Central memory CD8-positive, alpha-beta T cell (primary cell): ENCODE measurements around the gene P2RX7.

Experiments used
- ATAC-seq: fragments of 150-1000 bp; cut with Tn5 transposase; replicated peaks from 2 replicates; pipeline ENCODE4 v1.10.0; 2022; ENCODE audit warnings: mild to moderate bottlenecking, moderate FRiP score, moderate number of reproducible peaks; ENCODE audit not compliant: poor library complexity, severe bottlenecking; ENCODE audit errors: extremely low read depth
- DNase-seq, 2 donors: peaks; one replicate each; pipeline ENCODE4 v3.0.0; 2021; ENCODE audit warnings: low spot score in 2 of 2
- H3K27ac Mint-ChIP-seq: one replicate; pipeline ENCODE4 v1.8.0; 2022; ENCODE audit warnings: low read depth, mild to moderate bottlenecking, moderate library complexity, mixed read lengths
- H3K27me3 Mint-ChIP-seq: one replicate; pipeline ENCODE4 v1.8.0; 2022; ENCODE audit warnings: mixed read lengths
- H3K36me3 Mint-ChIP-seq: one replicate; pipeline ENCODE4 v1.8.0; 2022; ENCODE audit warnings: mild to moderate bottlenecking, moderate library complexity, mixed read lengths; ENCODE audit not compliant: insufficient read depth
- H3K4me1 Mint-ChIP-seq: one replicate; pipeline ENCODE4 v1.8.0; 2022; ENCODE audit warnings: mixed read lengths
- H3K4me3 Mint-ChIP-seq: one replicate; pipeline ENCODE4 v1.8.0; 2022; ENCODE audit warnings: mild to moderate bottlenecking, moderate library complexity, mixed read lengths
- H3K9me3 Mint-ChIP-seq: one replicate; pipeline ENCODE4 v1.8.0; 2022; ENCODE audit warnings: mixed read lengths

Gene P2RX7

GRCh38 chr12:121170611-121171260 is 38.1 kb downstream of the P2RX7 start:
- ATAC-seq: no peak
- Mint-ChIP-seq H3K9me3 (no peaks in the 10 kb centered on the region), H3K27ac (peak overlapping the region; percentile 8), H3K4me3 (no peak overlapping the region), H3K36me3 (peaks cover 9% of the 10 kb centered on the region), H3K27me3 (no peaks in the 10 kb centered on the region), H3K4me1 (no peaks in the 10 kb centered on the region)
- DNase-seq: no peak

- Mint-ChIP-seq H3K4me1 (no peaks in the 10 kb centered on the region), H3K27ac (no peak overlapping the region), H3K36me3 (peaks cover 10% of the 10 kb centered on the region), H3K9me3 (no peaks in the 10 kb centered on the region), H3K27me3 (no peaks in the 10 kb centered on the region), H3K4me3 (no peak overlapping the region)
- ATAC-seq (no peak), DNase-seq (no peak)
Observed at GRCh38 chr12:121172145-121172544, 39.5 kb downstream of the P2RX7 start.

- H3K9me3 Mint-ChIP-seq: no peaks in the 10 kb centered on the region
- H3K27me3 Mint-ChIP-seq: no peaks in the 10 kb centered on the region
- ATAC-seq (no peak), DNase-seq (no peak)
- H3K27ac Mint-ChIP-seq: no peak overlapping the region
- H3K36me3 Mint-ChIP-seq: peaks cover 11% of the 10 kb centered on the region
- no peaks in the 10 kb centered on the region for H3K4me1 Mint-ChIP-seq
- no peak overlapping the region for H3K4me3 Mint-ChIP-seq
Observed at GRCh38 chr12:121175383-121176119, 42.9 kb downstream of the P2RX7 start.

GRCh38 chr12:121176826-121177529 is 44.3 kb downstream of the P2RX7 start:
- Mint-ChIP-seq H3K36me3 (peaks cover 16% of the 10 kb centered on the region), H3K9me3 (no peaks in the 10 kb centered on the region), H3K27ac (no peak overlapping the region), H3K4me1 (no peaks in the 10 kb centered on the region), H3K27me3 (no peaks in the 10 kb centered on the region), H3K4me3 (no peak overlapping the region)
- DNase-seq (no peak), ATAC-seq (no peak)

GRCh38 chr12:121181181-121181580 is 48.5 kb downstream of the P2RX7 start:
- ATAC-seq: no peak
- Mint-ChIP-seq H3K36me3 (peaks cover 18% of the 10 kb centered on the region), H3K9me3 (no peaks in the 10 kb centered on the region), H3K27me3 (no peaks in the 10 kb centered on the region), H3K4me3 (no peak overlapping the region), H3K4me1 (no peaks in the 10 kb centered on the region), H3K27ac (no peak overlapping the region)
- DNase-seq: no peak

- ATAC-seq (no peak), DNase-seq (no peak)
- Mint-ChIP-seq H3K4me3 (no peak overlapping the region), H3K27ac (no peak overlapping the region), H3K27me3 (no peaks in the 10 kb centered on the region), H3K4me1 (no peaks in the 10 kb centered on the region), H3K36me3 (peaks cover 17% of the 10 kb centered on the region), H3K9me3 (no peaks in the 10 kb centered on the region)
Observed at GRCh38 chr12:121182222-121182893, 49.7 kb downstream of the P2RX7 start.

GRCh38 chr12:121184425-121184824 is 51.7 kb downstream of the P2RX7 start:
- no peaks in the 10 kb centered on the region for H3K4me1 Mint-ChIP-seq
- peaks cover 10% of the 10 kb centered on the region for H3K36me3 Mint-ChIP-seq
- DNase-seq (no peak), ATAC-seq (no peak)
- H3K4me3 Mint-ChIP-seq: no peak overlapping the region
- no peak overlapping the region for H3K27ac Mint-ChIP-seq
- no peaks in the 10 kb centered on the region for H3K27me3 Mint-ChIP-seq
- no peaks in the 10 kb centered on the region for H3K9me3 Mint-ChIP-seq

GRCh38 chr12:121184984-121185889 is 52.6 kb downstream of the P2RX7 start:
- no peaks in the 10 kb centered on the region for H3K4me1 Mint-ChIP-seq
- DNase-seq (no peak), ATAC-seq (no peak)
- peaks cover 10% of the 10 kb centered on the region for H3K36me3 Mint-ChIP-seq
- no peaks in the 10 kb centered on the region for H3K9me3 Mint-ChIP-seq
- H3K27me3 Mint-ChIP-seq: no peaks in the 10 kb centered on the region
- no peak overlapping the region for H3K4me3 Mint-ChIP-seq
- no peak overlapping the region for H3K27ac Mint-ChIP-seq

- H3K27ac Mint-ChIP-seq: no peak overlapping the region
- no peaks in the 10 kb centered on the region for H3K27me3 Mint-ChIP-seq
- H3K4me3 Mint-ChIP-seq: no peak overlapping the region
- peaks cover 5% of the 10 kb centered on the region for H3K36me3 Mint-ChIP-seq
- ATAC-seq (no peak), DNase-seq (no peak)
- H3K9me3 Mint-ChIP-seq: no peaks in the 10 kb centered on the region
- H3K4me1 Mint-ChIP-seq: no peaks in the 10 kb centered on the region
Observed at GRCh38 chr12:121186826-121187225, 54.1 kb downstream of the P2RX7 start.

- Mint-ChIP-seq H3K36me3 (peaks cover 2% of the 10 kb centered on the region), H3K9me3 (no peaks in the 10 kb centered on the region), H3K27me3 (no peaks in the 10 kb centered on the region), H3K27ac (no peak overlapping the region), H3K4me1 (no peaks in the 10 kb centered on the region), H3K4me3 (no peak overlapping the region)
- DNase-seq (no peak), ATAC-seq (no peak)
Observed at GRCh38 chr12:121187501-121187900, 54.8 kb downstream of the P2RX7 start.

GRCh38 chr12:121188227-121188626 is 55.6 kb downstream of the P2RX7 start:
- Mint-ChIP-seq H3K4me1 (no peaks in the 10 kb centered on the region), H3K27me3 (no peaks in the 10 kb centered on the region), H3K4me3 (no peak overlapping the region), H3K9me3 (no peaks in the 10 kb centered on the region), H3K27ac (no peak overlapping the region), H3K36me3 (peaks cover 2% of the 10 kb centered on the region)
- no peak for ATAC-seq
- no peak for DNase-seq

- no peaks in the 10 kb centered on the region for H3K27me3 Mint-ChIP-seq
- no peak for DNase-seq
- no peak overlapping the region for H3K27ac Mint-ChIP-seq
- no peak overlapping the region for H3K4me3 Mint-ChIP-seq
- no peaks in the 10 kb centered on the region for H3K9me3 Mint-ChIP-seq
- no peaks in the 10 kb centered on the region for H3K4me1 Mint-ChIP-seq
- no peak for ATAC-seq
- no peaks in the 10 kb centered on the region for H3K36me3 Mint-ChIP-seq
Observed at GRCh38 chr12:121189131-121189530, 56.5 kb downstream of the P2RX7 start.
